ENCODE results near the gene LRRK1. TPM values are rescaled to one million over a fixed set of nuclear protein-coding genes. Genes with fewer than 3 reads are reported as not detected.

Gene LRRK1, protein sequence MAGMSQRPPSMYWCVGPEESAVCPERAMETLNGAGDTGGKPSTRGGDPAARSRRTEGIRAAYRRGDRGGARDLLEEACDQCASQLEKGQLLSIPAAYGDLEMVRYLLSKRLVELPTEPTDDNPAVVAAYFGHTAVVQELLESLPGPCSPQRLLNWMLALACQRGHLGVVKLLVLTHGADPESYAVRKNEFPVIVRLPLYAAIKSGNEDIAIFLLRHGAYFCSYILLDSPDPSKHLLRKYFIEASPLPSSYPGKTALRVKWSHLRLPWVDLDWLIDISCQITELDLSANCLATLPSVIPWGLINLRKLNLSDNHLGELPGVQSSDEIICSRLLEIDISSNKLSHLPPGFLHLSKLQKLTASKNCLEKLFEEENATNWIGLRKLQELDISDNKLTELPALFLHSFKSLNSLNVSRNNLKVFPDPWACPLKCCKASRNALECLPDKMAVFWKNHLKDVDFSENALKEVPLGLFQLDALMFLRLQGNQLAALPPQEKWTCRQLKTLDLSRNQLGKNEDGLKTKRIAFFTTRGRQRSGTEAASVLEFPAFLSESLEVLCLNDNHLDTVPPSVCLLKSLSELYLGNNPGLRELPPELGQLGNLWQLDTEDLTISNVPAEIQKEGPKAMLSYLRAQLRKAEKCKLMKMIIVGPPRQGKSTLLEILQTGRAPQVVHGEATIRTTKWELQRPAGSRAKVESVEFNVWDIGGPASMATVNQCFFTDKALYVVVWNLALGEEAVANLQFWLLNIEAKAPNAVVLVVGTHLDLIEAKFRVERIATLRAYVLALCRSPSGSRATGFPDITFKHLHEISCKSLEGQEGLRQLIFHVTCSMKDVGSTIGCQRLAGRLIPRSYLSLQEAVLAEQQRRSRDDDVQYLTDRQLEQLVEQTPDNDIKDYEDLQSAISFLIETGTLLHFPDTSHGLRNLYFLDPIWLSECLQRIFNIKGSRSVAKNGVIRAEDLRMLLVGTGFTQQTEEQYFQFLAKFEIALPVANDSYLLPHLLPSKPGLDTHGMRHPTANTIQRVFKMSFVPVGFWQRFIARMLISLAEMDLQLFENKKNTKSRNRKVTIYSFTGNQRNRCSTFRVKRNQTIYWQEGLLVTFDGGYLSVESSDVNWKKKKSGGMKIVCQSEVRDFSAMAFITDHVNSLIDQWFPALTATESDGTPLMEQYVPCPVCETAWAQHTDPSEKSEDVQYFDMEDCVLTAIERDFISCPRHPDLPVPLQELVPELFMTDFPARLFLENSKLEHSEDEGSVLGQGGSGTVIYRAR (N-terminal part only)
- 5.5 and 7.0 TPM in 2 replicates for total RNA-seq

DNA sequence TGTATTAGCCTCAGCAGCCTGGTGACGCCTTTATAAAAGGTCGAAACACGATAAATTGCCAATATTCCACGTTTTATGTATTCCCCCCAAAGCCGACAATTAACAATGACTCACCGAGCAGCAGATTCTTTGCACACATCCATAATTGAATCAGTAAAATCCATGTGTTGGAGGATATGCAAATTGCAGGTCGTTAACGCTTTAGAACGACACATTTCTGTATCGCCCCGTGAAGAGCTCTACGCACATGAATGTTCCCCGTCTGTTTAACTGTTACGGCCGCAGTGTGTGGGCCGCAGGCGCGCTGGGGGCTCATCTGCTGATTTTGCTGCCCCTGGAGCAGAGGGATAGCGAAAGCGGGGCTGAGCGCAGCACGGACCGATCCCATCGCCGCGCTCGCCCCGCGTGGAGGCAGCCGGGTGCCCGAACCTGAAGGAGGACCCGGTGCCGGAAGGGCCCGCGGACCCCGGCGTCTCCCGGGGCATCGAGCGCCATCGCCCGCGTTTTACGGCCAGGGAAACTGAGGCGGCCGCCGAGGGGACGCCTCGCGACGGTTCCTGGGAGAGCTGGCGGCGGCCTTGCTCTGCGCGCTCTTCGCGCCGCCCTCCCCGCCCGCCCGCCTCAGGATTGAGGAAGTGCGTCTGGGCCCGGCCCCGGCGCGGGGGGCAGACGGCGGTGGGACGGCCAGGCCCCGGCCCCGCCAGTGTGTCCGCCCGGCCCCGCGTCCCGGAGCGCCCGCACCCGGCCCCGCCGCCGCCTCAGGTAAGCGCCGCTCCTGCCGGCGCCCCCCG, at the start of gene LRRK1:
TSS of gene LRRK1 (plus strand) at position 668 of the 791 bp plus-strand sequence. CDS start 5,276 bp downstream, outside the sequence.

DNA sequence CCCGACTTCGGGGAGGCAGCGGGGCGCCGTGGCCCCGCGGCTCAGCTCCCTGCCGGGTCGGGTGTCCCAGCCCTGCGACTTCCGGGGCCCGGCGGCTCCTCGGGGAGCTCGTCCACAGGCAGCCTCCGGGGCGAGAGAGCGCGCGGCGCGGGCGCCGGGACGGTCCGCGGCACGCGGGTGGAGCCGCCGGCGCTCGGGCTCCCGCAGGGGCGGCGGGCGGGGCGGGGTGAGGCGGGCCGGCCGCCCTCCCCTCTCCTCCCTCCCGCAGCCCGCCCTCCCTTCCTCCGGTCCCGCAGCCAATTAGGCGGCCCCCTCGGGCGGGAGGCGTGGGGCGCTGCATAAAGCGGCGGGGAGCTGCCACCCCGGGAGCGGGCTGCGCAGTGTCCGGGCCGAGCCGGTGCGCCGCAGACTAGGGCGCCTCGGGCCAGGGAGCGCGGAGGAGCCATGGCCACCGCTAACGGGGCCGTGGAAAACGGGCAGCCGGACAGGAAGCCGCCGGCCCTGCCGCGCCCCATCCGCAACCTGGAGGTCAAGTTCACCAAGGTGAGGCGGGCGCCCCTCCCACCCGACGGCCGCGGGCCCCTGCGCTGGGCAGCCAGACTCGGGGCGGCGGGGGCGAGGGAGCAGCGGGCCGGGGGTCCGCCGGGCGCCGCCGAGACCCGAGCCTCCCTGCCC, 39.6 kb upstream of the LRRK1 start, which contains the start of gene ALDH1A3:
TSS of gene ALDH1A3 (plus strand) at position 368 of the 675 bp plus-strand sequence. CDS start at position 445, 77 bp downstream.

Other genes starting within 250 kb of the LRRK1 start
- 445 and 494 TPM in 2 replicates for gene ALDH1A3, start 39.5 kb upstream of the LRRK1 start, total RNA-seq

All from airway epithelial cell (primary cell).